Sigmoid colon (tissue), 4 donors: ENCODE results near the gene C1orf21.

Experiments used
- CTCF ChIP-seq, 4 experiments: fragments of 450-650 bp in 3 of 4; fragments of 200-600 bp in 1 of 4; IDR thresholded peaks; one replicate each; pipeline ENCODE4 v1.5.1; 2016 to 2019; ENCODE audit warnings: antibody characterized with exemption in 4 of 4, mild to moderate bottlenecking in 3 of 4, moderate library complexity in 2 of 4
- EP300 ChIP-seq, 4 donors: sonication (generic); formaldehyde crosslinking; IDR thresholded peaks; one replicate each; pipeline ENCODE4 v1.6.1; 2017; ENCODE audit warnings: antibody characterized with exemption in 4 of 4
- POLR2AphosphoS5 ChIP-seq, 4 donors: sonication (generic); formaldehyde crosslinking; IDR thresholded peaks; one replicate each; pipeline ENCODE4 v1.6.1; 2017; ENCODE audit warnings: antibody characterized with exemption in 4 of 4

GRCh38 chr1:184419350-184420161, 32.7 kb downstream of the C1orf21 start:
- no peak for TF ChIP-seq CTCF (IDR thresholded peaks at IDR 0.05)
- TF ChIP-seq POLR2AphosphoS5 (IDR thresholded peaks at IDR 0.05): no peak
- TF ChIP-seq EP300 (IDR thresholded peaks at IDR 0.05): no peak
